GM19328 (cell line): ENCODE measurements around the gene SUMO4.
"Not testable (repeated sequence)": the region's sequence is repeated elsewhere in the genome, so short reads cannot be mapped to it uniquely, and the experiment has no call there.

Source experiments
- ATAC-seq: cut with Tn5 transposase; IDR thresholded peaks from one replicate; pipeline ENCODE4 v1.9.1; 2021; ENCODE audit warnings: mild to moderate bottlenecking, moderate library complexity; ENCODE audit not compliant: unreplicated experiment

Gene SUMO4

GRCh38 chr6:149431905-149432775 lies 32.1 kb downstream of the SUMO4 start:
- peak; percentile 81 for ATAC-seq

- no peak for ATAC-seq
Observed at GRCh38 chr6:149433405-149433804, 33.3 kb downstream of the SUMO4 start.

GRCh38 chr6:149433881-149434280 lies 33.8 kb downstream of the SUMO4 start:
- ATAC-seq: no peak

GRCh38 chr6:149435919-149436586 lies 36.0 kb downstream of the SUMO4 start:
- ATAC-seq: no peak

GRCh38 chr6:149436647-149437046 lies 36.6 kb downstream of the SUMO4 start:
- no peak for ATAC-seq

- no peak for ATAC-seq
Observed at GRCh38 chr6:149437212-149437611, 37.1 kb downstream of the SUMO4 start.

GRCh38 chr6:149438855-149439254 lies 38.8 kb downstream of the SUMO4 start:
- no peak for ATAC-seq

GRCh38 chr6:149439626-149440025 lies 39.6 kb downstream of the SUMO4 start:
- ATAC-seq: no peak

GRCh38 chr6:149440735-149441671 lies 40.9 kb downstream of the SUMO4 start:
- no peak for ATAC-seq

- ATAC-seq: no peak
Observed at GRCh38 chr6:149441740-149442139, 41.7 kb downstream of the SUMO4 start.

GRCh38 chr6:149443411-149444181 lies 43.5 kb downstream of the SUMO4 start:
- ATAC-seq: no peak

GRCh38 chr6:149444360-149445094 lies 44.5 kb downstream of the SUMO4 start:
- ATAC-seq: not testable (repeated sequence)

- ATAC-seq: no peak
Observed at GRCh38 chr6:149445095-149445466, 45.0 kb downstream of the SUMO4 start.

GRCh38 chr6:149445573-149445972 lies 45.5 kb downstream of the SUMO4 start:
- ATAC-seq: no peak

GRCh38 chr6:149446791-149447376 lies 46.8 kb downstream of the SUMO4 start:
- ATAC-seq: no peak

- no peak for ATAC-seq
Observed at GRCh38 chr6:149448821-149449453, 48.9 kb downstream of the SUMO4 start.

GRCh38 chr6:149449831-149450678 lies 50.0 kb downstream of the SUMO4 start:
- no peak for ATAC-seq
